K562 (cell line): ENCODE data around the gene APEX1. TPM values are rescaled to one million over a fixed set of nuclear protein-coding genes. Genes with fewer than 3 reads are reported as not detected.

Experiments used
- CBX1 ChIP-seq: sonication (generic); IDR thresholded peaks from 2 replicates; pipeline ENCODE4 v1.6.1; 2016; ENCODE audit warnings: antibody characterized with exemption, low read depth, mild to moderate bottlenecking
- CHD7 ChIP-seq: fragments of 200-600 bp; sonication (generic); IDR thresholded peaks from one replicate; pipeline ENCODE4 v1.6.1; 2012; ENCODE audit warnings: mild to moderate bottlenecking, low read depth, low read length, inconsistent platforms
- CREM ChIP-seq: IDR thresholded peaks from 2 replicates; pipeline ENCODE4 v1.6.1; 2014; ENCODE audit warnings: antibody characterized with exemption, low read depth
- CSDE1 ChIP-seq, 2 experiments: fragments of 450-650 bp; IDR thresholded peaks; 2 replicates each; pipeline ENCODE4 v1.6.1; 2016; ENCODE audit warnings: mild to moderate bottlenecking in 1 of 2
- GABPA ChIP-seq: fragments of 200-800 bp; sonication (Bioruptor generic); conservative IDR thresholded peaks from 2 replicates; pipeline ENCODE4 v1.6.1; 2016; ENCODE audit warnings: low read depth, missing genetic modification characterization, missing compliant biosample characterization
- IRF2 ChIP-seq: sonication (generic); formaldehyde crosslinking; IDR thresholded peaks from 2 replicates; pipeline ENCODE4 v1.8.1; 2022; ENCODE audit warnings: mild to moderate bottlenecking, missing genetic modification reagents
- MYC ChIP-seq, 2 experiments: fragments of 250-450 bp in 1 of 2; sonication (Bioruptor Pico) in 1 of 2; IDR thresholded peaks; 2 replicates each; pipeline versions ENCODE4 v1.5.1 to v1.6.1; 2012 to 2021; ENCODE audit warnings: low read depth in 2 of 2, borderline replicate concordance in 1 of 2, improper control_type of control experiment in 1 of 2, low read length in 1 of 2, mild to moderate bottlenecking in 1 of 2, moderate library complexity in 1 of 2
- PURB ChIP-seq: sonication (generic); formaldehyde crosslinking; IDR thresholded peaks from 2 replicates; pipeline ENCODE4 v1.9.0; 2021; ENCODE audit warnings: low read depth, mild to moderate bottlenecking, missing genetic modification reagents
- RBFOX2 ChIP-seq: fragments of 200-400 bp; formaldehyde crosslinking; IDR thresholded peaks from 2 replicates; pipeline ENCODE4 v1.6.1; 2017; ENCODE audit warnings: low read depth, mild to moderate bottlenecking, low read length, moderate library complexity
- SUPT5H ChIP-seq: fragments of 450-650 bp; IDR thresholded peaks from 2 replicates; pipeline ENCODE4 v1.6.1; 2016
- ZNF717 ChIP-seq: fragments of 250-450 bp; sonication (Bioruptor Pico); IDR thresholded peaks from 2 replicates; pipeline ENCODE4 v1.5.0; 2021
- ZNF780A ChIP-seq: fragments of 250-450 bp; sonication (Bioruptor Pico); IDR thresholded peaks from 2 replicates; pipeline ENCODE4 v1.5.0; 2021; ENCODE audit warnings: mild to moderate bottlenecking
- polyA plus RNA-seq, 8 experiments: library from polyadenylated mRNA; depleted of rRNA in 4 of 8; stranded (reverse) in 5 of 8; unstranded in 3 of 8; fragments of >200 nt; fragmentation: Nextera tagmentation in 2 of 8; fragmentation: Illumina TruSeq in 1 of 8; extraction: Ambion mirVana in 2 of 8; extraction: Trizol in 1 of 8; gene quantifications; 2 replicates each; pipeline versions ENCODE4 v1.2.1 to v1.2.3, GENCODE V29; 2011 to 2014; ENCODE audit warnings: inconsistent platforms in 1 of 8, missing spikeins in 1 of 8
- total RNA-seq, 7 experiments: library from RNA; depleted of rRNA in 6 of 7; stranded (reverse); fragments of >200 nt in 6 of 7; fragmentation: Illumina TruSeq in 2 of 7; extraction: Trizol in 2 of 7; gene quantifications; 2 replicates each; pipeline versions ENCODE4 v1.2.1 to v1.2.3, GENCODE V29; 2011 to 2021; ENCODE audit warnings: low replicate concordance in 1 of 7

The APEX1 gene
- total and polyA plus RNA-seq, 9 of the 15 experiments (the other 6 are each of a cell fraction or from before 2014, with no cell fraction given) = 50.2 to 274 (median 158) TPM

GRCh38 chr14:20470603-20470901 is 15.5 kb downstream of the APEX1 start (continued):
- no peak for TF ChIP-seq CHD7
- TF ChIP-seq GABPA (tag) = no peak
- no peak for TF ChIP-seq ZNF717
- TF ChIP-seq CBX1 = no peak
- no peak for TF ChIP-seq ZNF780A (CRISPR knock-in tag)
- TF ChIP-seq MYC (IDR thresholded peaks at IDR 0.05; ENCODE audit: low read depth, low read length) = no peak
- no peak for TF ChIP-seq MYC (CRISPR knock-in tag; IDR thresholded peaks at IDR 0.05; ENCODE audit: borderline replicate concordance, low read depth)
- TF ChIP-seq PURB (CRISPR knock-in tag) = no peak
- TF ChIP-seq CSDE1 (IDR thresholded peaks at IDR 0.05) = no peak
- TF ChIP-seq SUPT5H = no peak; the same call in 1 of the 2 replicates
- TF ChIP-seq CREM = no peak
- TF ChIP-seq RBFOX2 = peak; percentile 54; the same call in 1 of the 2 replicates
- TF ChIP-seq IRF2 (CRISPR knock-in tag) = no peak
